GM19467 (cell line): ENCODE measurements around the gene METTL26.
A peak's percentile ranks its signal among the peaks of the same experiment; 100 is the strongest.

ENCODE experiments used
- ATAC-seq: cut with Tn5 transposase; IDR thresholded peaks from one replicate; pipeline ENCODE4 v1.9.1; 2021; ENCODE audit warnings: mild to moderate bottlenecking, moderate library complexity; ENCODE audit not compliant: unreplicated experiment

The METTL26 gene

GRCh38 chr16:675884-676564, 39.9 kb upstream of the METTL26 start:
- ATAC-seq, result no peak

- no peak for ATAC-seq
These were observed 39.1 kb upstream of the METTL26 start, which contains the start of gene RHBDL1 for GRCh38 chr16:674968-675883. Gene RHBDL1 (plus strand): TSS chr16:675671. CDS start chr16:675791, 120 bp downstream.

- no peak for ATAC-seq
These were observed 38.2 kb upstream of the METTL26 start for GRCh38 chr16:674214-674881.

- no peak for ATAC-seq
These were observed 37.4 kb upstream of the METTL26 start for GRCh38 chr16:673399-673991.

- ATAC-seq, result no peak
These were observed 36.7 kb upstream of the METTL26 start for GRCh38 chr16:672851-673250.

- no peak for ATAC-seq
These were observed 36.3 kb upstream of the METTL26 start for GRCh38 chr16:672371-672770.

- no peak for ATAC-seq
These were observed 35.4 kb upstream of the METTL26 start for GRCh38 chr16:671353-672131.

- ATAC-seq, result no peak
These were observed 34.6 kb upstream of the METTL26 start for GRCh38 chr16:670485-671352.

GRCh38 chr16:669666-670065, 33.6 kb upstream of the METTL26 start:
- no peak for ATAC-seq

GRCh38 chr16:668519-669171, 32.5 kb upstream of the METTL26 start:
- peak; percentile 2 for ATAC-seq

GRCh38 chr16:667780-668518, 31.8 kb upstream of the METTL26 start, which contains the start of gene RHOT2:
Gene RHOT2 (plus strand): TSS chr16:668132. CDS start chr16:668200, 68 bp downstream.
- ATAC-seq, result peak; percentile 79

GRCh38 chr16:667113-667779, 31.1 kb upstream of the METTL26 start:
- ATAC-seq, result no peak

- ATAC-seq, result no peak
These were observed 30.5 kb upstream of the METTL26 start for GRCh38 chr16:666572-666971.

GRCh38 chr16:662597-662996, 26.5 kb upstream of the METTL26 start:
- no peak for ATAC-seq

GRCh38 chr16:662095-662494, 26.0 kb upstream of the METTL26 start:
- ATAC-seq, result no peak

- ATAC-seq, result no peak
These were observed 25.2 kb upstream of the METTL26 start for GRCh38 chr16:661184-661821.
